Suprapubic skin (tissue), 4 donors: Measurements from ENCODE around the gene NOP10. TPM values are rescaled to one million over a fixed set of nuclear protein-coding genes. Genes with fewer than 3 reads are reported as not detected.
"Not testable (repeated sequence)": the region's sequence is repeated elsewhere in the genome, so short reads cannot be mapped to it uniquely, and the experiment has no call there.

ENCODE experiments used
- DNase-seq, 2 donors: peaks; one replicate each; pipeline ENCODE4 v3.0.0-alpha.2; 2019; ENCODE audit warnings: low spot score in 2 of 2
- H3K27ac ChIP-seq: fragments of 200-600 bp; sonication (generic); one replicate; pipeline ENCODE4 v1.5.1; 2019
- H3K27me3 ChIP-seq: fragments of 200-600 bp; sonication (generic); one replicate; pipeline ENCODE4 v1.5.1; 2019
- H3K36me3 ChIP-seq: fragments of 200-600 bp; sonication (generic); one replicate; pipeline ENCODE4 v1.5.1; 2019
- H3K4me1 ChIP-seq: fragments of 200-600 bp; sonication (generic); one replicate; pipeline ENCODE4 v1.5.1; 2019
- H3K4me3 ChIP-seq: fragments of 200-600 bp; sonication (generic); one replicate; pipeline ENCODE4 v1.5.1; 2019; ENCODE audit warnings: mild to moderate bottlenecking
- H3K9me3 ChIP-seq: fragments of 200-600 bp; sonication (generic); one replicate; pipeline ENCODE4 v1.5.1; 2019
- EP300 ChIP-seq: sonication (generic); formaldehyde crosslinking; IDR thresholded peaks from one replicate; pipeline ENCODE4 v1.6.1; 2017; ENCODE audit warnings: antibody characterized with exemption
- POLR2A ChIP-seq, 2 donors: fragments of 450-650 bp; IDR thresholded peaks; one replicate each; pipeline ENCODE4 v1.6.1; 2017; ENCODE audit warnings: antibody characterized with exemption in 2 of 2, mild to moderate bottlenecking in 2 of 2, moderate library complexity in 2 of 2
- POLR2AphosphoS5 ChIP-seq, 3 donors: sonication (generic); formaldehyde crosslinking; IDR thresholded peaks; one replicate each; pipeline ENCODE4 v1.6.1; 2017; ENCODE audit warnings: antibody characterized with exemption in 3 of 3
- WGBS: methylation state at CpG from one replicate; pipeline ENCODE4 v1.1.5; 2018; 5-methylcytosine and 5-hydroxymethylcytosine counted together
- total RNA-seq, 4 donors: library from RNA; depleted of rRNA; stranded (reverse); fragments of >200 nt; gene quantifications; one replicate each; pipeline ENCODE4 v1.1.0, GENCODE V29; 2016
- TF ChIP-seq, protein P1 (sequence below), 2 donors: fragments of 200-600 bp in 1 of 2; fragments of 450-650 bp in 1 of 2; sonication (generic) in 1 of 2; IDR thresholded peaks; one replicate each; pipeline ENCODE4 v1.5.1; 2016 to 2019; ENCODE audit warnings: antibody characterized with exemption in 2 of 2, mild to moderate bottlenecking in 1 of 2, moderate library complexity in 1 of 2

NOP10 gene
- total RNA-seq, 4 donors from 2014 or later, result 88.9 to 196 (median 133) TPM

DNA sequence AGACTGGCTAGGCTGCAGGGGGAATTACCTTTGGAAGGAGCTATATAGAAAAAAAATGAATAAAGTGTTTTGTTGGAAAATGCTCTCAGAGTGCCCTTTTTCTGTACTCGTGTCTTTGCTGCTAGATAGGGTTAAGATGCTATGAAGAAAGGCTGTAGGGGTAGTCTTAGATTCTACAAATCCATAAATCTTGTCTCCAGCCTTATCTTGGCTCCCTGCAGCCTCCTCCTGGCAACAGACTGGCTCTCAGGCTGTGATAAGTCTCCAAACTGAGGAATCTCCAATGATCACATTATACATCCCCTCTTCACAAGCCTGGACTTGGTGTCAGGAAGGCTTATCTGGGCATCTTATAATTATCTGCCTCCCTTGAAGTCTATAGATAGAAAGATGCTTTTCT is 14.7 kb upstream of the NOP10 start:
- Histone ChIP-seq H3K4me1 (peaks cover 9% of the 10 kb centered on the region), H3K9me3 (no peaks in the 10 kb centered on the region), H3K27ac (no peak overlapping the region), H3K4me3 (no peak overlapping the region), H3K36me3 (peaks cover 36% of the 10 kb centered on the region), H3K27me3 (no peaks in the 10 kb centered on the region)
- no peak for TF ChIP-seq POLR2AphosphoS5 (IDR thresholded peaks at IDR 0.05)
- TF ChIP-seq POLR2A (IDR thresholded peaks at IDR 0.05), result no peak
- no peak for TF ChIP-seq EP300
- TF ChIP-seq, protein P1, sequence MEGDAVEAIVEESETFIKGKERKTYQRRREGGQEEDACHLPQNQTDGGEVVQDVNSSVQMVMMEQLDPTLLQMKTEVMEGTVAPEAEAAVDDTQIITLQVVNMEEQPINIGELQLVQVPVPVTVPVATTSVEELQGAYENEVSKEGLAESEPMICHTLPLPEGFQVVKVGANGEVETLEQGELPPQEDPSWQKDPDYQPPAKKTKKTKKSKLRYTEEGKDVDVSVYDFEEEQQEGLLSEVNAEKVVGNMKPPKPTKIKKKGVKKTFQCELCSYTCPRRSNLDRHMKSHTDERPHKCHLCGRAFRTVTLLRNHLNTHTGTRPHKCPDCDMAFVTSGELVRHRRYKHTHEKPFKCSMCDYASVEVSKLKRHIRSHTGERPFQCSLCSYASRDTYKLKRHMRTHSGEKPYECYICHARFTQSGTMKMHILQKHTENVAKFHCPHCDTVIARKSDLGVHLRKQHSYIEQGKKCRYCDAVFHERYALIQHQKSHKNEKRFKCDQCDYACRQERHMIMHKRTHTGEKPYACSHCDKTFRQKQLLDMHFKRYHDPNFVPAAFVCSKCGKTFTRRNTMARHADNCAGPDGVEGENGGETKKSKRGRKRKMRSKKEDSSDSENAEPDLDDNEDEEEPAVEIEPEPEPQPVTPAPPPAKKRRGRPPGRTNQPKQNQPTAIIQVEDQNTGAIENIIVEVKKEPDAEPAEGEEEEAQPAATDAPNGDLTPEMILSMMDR (IDR thresholded peaks at IDR 0.05), result no peak
- 82% methylated on average over 1 of the region's 1 CpG for WGBS
- DNase-seq, result no peak

DNA sequence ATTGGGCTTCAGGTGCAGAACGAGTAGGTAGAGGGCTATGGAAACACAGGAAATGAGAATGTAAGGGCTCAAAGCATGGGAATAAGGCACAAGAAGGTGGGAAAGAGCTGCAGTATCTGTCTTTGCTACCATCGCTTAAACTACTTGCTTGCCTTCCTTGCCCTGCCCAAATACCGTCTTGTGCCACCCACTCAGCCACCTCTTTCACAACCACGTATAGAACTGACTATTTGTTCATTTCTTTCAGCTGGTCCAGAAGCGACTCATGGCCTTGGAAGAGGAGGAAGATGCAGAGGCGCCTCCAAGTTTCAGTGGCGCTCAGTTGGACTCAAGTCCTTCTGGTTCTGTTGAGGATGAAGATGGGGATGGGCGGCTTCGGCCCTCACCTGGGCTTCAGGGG is 12.3 kb upstream of the NOP10 start:
- no peak overlapping the region for H3K4me3 ChIP-seq
- no peaks in the 10 kb centered on the region for H3K9me3 ChIP-seq
- DNase-seq, result no peak
- H3K27ac ChIP-seq, result no peak overlapping the region
- peaks cover 8% of the 10 kb centered on the region for H3K4me1 ChIP-seq
- no peaks in the 10 kb centered on the region for H3K27me3 ChIP-seq
- WGBS, result 84% methylated on average over 9 of the region's 9 CpGs
- H3K36me3 ChIP-seq, result peaks cover 26% of the 10 kb centered on the region
- TF ChIP-seq EP300 (no peak), POLR2AphosphoS5 (IDR thresholded peaks at IDR 0.05) (no peak), POLR2A (IDR thresholded peaks at IDR 0.05) (no peak)
- TF ChIP-seq, protein P1 (IDR thresholded peaks at IDR 0.05), result no peak

DNA sequence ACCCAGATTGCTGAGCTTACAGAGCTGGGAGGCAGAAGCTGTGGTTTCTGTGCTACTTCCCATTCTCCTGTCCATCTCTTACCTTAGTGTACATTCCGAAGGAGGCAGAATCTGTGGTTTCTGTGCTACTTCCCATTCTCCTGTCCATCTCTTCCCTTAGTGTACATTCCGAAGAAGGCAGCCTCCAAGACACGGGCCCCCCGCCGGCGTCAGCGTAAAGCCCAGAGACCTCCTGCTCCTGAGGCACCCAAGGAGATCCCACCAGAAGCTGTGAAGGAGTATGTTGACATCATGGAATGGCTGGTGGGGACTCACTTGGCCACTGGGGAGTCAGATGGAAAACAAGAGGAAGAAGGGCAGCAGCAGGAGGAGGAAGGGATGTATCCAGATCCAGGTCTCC is 11.3 kb upstream of the NOP10 start:
- DNase-seq, result no peak
- WGBS, result 97% methylated on average over 7 of the region's 7 CpGs
- Histone ChIP-seq H3K27ac (no peak overlapping the region), H3K36me3 (peaks cover 16% of the 10 kb centered on the region), H3K4me1 (no peaks in the 10 kb centered on the region), H3K27me3 (no peaks in the 10 kb centered on the region), H3K4me3 (no peak overlapping the region), H3K9me3 (no peaks in the 10 kb centered on the region)
- TF ChIP-seq, protein P1 (IDR thresholded peaks at IDR 0.05), result no peak
- TF ChIP-seq POLR2A (IDR thresholded peaks at IDR 0.05) (no peak), POLR2AphosphoS5 (IDR thresholded peaks at IDR 0.05) (no peak), EP300 (no peak)

DNA sequence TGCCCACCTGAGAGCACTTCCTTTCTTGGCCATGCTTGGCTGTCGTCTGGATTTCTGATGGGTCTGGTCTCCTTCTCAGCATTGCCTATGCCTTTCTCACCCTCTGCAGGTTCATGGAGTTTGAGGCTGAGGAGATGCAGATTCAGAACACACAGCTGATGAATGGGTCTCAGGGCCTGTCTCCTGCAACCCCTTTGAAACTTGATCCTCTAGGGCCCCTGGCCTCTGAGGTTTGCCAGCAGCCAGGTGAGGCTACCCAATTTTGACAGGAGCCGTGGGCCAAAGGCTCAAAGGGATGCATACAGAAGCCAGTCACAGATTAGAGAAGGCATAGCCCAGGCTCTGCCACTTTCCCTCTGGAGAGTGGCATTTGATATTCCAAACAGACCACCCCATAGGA is 10.7 kb upstream of the NOP10 start:
- H3K27me3 ChIP-seq, result no peaks in the 10 kb centered on the region
- TF ChIP-seq EP300, result no peak
- TF ChIP-seq POLR2A (IDR thresholded peaks at IDR 0.05), result no peak
- TF ChIP-seq POLR2AphosphoS5 (IDR thresholded peaks at IDR 0.05), result no peak
- TF ChIP-seq, protein P1 (IDR thresholded peaks at IDR 0.05), result no peak
- peaks cover 12% of the 10 kb centered on the region for H3K36me3 ChIP-seq
- H3K4me3 ChIP-seq, result no peak overlapping the region
- H3K9me3 ChIP-seq, result no peaks in the 10 kb centered on the region
- no peaks in the 10 kb centered on the region for H3K4me1 ChIP-seq
- WGBS, result 60% methylated on average over 1 of the region's 2 CpGs
- no peak for DNase-seq
- no peak overlapping the region for H3K27ac ChIP-seq

DNA sequence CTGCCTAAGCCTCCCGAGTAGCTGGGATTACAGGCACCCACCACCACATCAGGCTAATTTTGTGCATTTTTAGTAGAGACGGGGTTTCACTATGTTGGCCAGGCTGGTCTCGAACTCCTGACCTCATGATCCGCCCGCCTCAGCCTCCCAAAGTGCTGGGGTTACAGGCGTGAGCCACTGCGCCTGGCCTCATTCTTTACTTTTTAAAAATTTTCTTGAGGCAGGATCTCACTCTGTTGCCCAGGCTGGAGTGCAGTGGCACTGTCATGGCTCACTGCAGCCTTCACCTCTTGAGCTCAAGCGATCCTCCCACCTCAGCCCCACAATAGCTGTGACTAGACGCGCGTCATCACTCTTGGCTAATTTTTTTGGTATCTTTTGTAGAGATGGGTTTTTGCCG is 10.1 kb upstream of the NOP10 start:
- H3K36me3 ChIP-seq, result peaks cover 12% of the 10 kb centered on the region
- not testable (repeated sequence) for H3K9me3 ChIP-seq, DNase-seq, H3K4me1 ChIP-seq, H3K27ac ChIP-seq, H3K4me3 ChIP-seq, H3K27me3 ChIP-seq
- 96% methylated on average over 11 of the region's 12 CpGs for WGBS

DNA sequence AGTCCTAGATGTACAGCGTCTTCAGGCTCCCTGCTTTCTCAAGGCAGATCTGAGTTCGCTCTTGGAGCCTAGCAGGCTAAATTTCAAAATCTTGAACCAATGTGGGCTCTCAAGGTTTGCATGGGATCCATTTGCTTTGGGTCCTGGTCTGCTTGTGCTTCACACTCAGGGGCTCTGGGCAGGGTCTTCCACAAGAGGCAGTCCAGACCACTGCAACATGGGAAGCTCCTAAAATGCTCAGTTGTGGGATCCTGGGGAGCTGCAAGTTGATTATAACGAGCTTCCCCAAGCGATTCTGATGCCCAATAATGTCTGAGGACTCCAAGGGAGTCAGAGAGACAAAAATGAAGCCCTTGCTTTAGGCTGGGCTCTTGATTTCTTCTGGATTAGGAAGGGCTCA is 6.8 kb upstream of the NOP10 start:
- no peaks in the 10 kb centered on the region for H3K9me3 ChIP-seq
- DNase-seq, result no peak
- H3K4me1 ChIP-seq, result no peaks in the 10 kb centered on the region
- H3K36me3 ChIP-seq, result no peaks in the 10 kb centered on the region
- H3K27ac ChIP-seq, result no peak overlapping the region
- no peaks in the 10 kb centered on the region for H3K27me3 ChIP-seq
- 76% methylated on average over 4 of the region's 4 CpGs for WGBS
- H3K4me3 ChIP-seq, result no peak overlapping the region
- TF ChIP-seq POLR2A (IDR thresholded peaks at IDR 0.05) (no peak), POLR2AphosphoS5 (IDR thresholded peaks at IDR 0.05) (no peak), EP300 (no peak)
- TF ChIP-seq, protein P1 (IDR thresholded peaks at IDR 0.05), result no peak
